K562 (cell line): ENCODE results near the gene CSNK1A1. TPM values are rescaled to one million over a fixed set of nuclear protein-coding genes. Genes with fewer than 3 reads are reported as not detected.

Experiments
- FOS ChIP-seq: IDR thresholded peaks from 3 replicates; pipeline ENCODE4 v1.6.1; 2011; ENCODE audit not compliant: insufficient read length; ENCODE audit errors: extremely low read depth
- HBP1 ChIP-seq: fragments of 450-650 bp; formaldehyde crosslinking; IDR thresholded peaks from 2 replicates; pipeline ENCODE4 v1.4.0; 2022; ENCODE audit warnings: missing genetic modification characterization
- HES1 ChIP-seq: fragments of 450-650 bp; IDR thresholded peaks from 2 replicates; pipeline ENCODE4 v1.6.1; 2016; ENCODE audit warnings: low read depth, mild to moderate bottlenecking, moderate library complexity
- ILK ChIP-seq: fragments of 450-650 bp; IDR thresholded peaks from 2 replicates; pipeline ENCODE4 v1.6.1; 2016; ENCODE audit warnings: missing genetic modification characterization, low read depth, mild to moderate bottlenecking, missing compliant biosample characterization, moderate library complexity, borderline replicate concordance
- LCOR ChIP-seq: sonication (generic); formaldehyde crosslinking; IDR thresholded peaks from 2 replicates; pipeline ENCODE4 v1.8.0; 2022; ENCODE audit warnings: mild to moderate bottlenecking, missing genetic modification reagents
- MCM7 ChIP-seq, 2 experiments: fragments of 450-650 bp; IDR thresholded peaks; 2 replicates each; pipeline ENCODE4 v1.6.1; 2016 to 2018
- MTA2 ChIP-seq: fragments of 450-650 bp; IDR thresholded peaks from 2 replicates; pipeline ENCODE4 v1.6.1; 2016; ENCODE audit warnings: low read depth
- NEUROD1 ChIP-seq: fragments of 150-350 bp; IDR thresholded peaks from 2 replicates; pipeline ENCODE4 v1.6.1; 2014; ENCODE audit warnings: borderline replicate concordance, low read length, low read depth; ENCODE audit not compliant: partially characterized antibody
- NFRKB ChIP-seq: fragments of 450-650 bp; IDR thresholded peaks from 2 replicates; pipeline ENCODE4 v1.6.1; 2016; ENCODE audit warnings: low read depth
- NONO ChIP-seq, 2 experiments: fragments of 200-400 bp in 1 of 2; fragments of 450-650 bp in 1 of 2; formaldehyde crosslinking in 1 of 2; IDR thresholded peaks; 2 replicates each; pipeline ENCODE4 v1.6.1; 2017; ENCODE audit warnings: low read depth in 2 of 2, mild to moderate bottlenecking in 2 of 2, moderate library complexity in 2 of 2, low read length in 1 of 2
- PYGO2 ChIP-seq: fragments of 450-650 bp; IDR thresholded peaks from 2 replicates; pipeline ENCODE4 v1.6.1; 2016; ENCODE audit warnings: mild to moderate bottlenecking, missing genetic modification characterization, moderate library complexity, missing compliant biosample characterization
- SMARCC2 ChIP-seq: fragments of 450-650 bp; IDR thresholded peaks from 2 replicates; pipeline ENCODE4 v1.6.1; 2017; ENCODE audit warnings: antibody characterized with exemption, moderate library complexity, mild to moderate bottlenecking, low read depth
- TCFL5 ChIP-seq: fragments of 250-450 bp; sonication (Bioruptor Pico); conservative IDR thresholded peaks from 2 replicates; pipeline ENCODE4 v1.6.1; 2021; ENCODE audit warnings: mild to moderate bottlenecking, moderate library complexity, matching md5 sums
- ZFP30 ChIP-seq: fragments of 250-450 bp; sonication (Bioruptor Pico); IDR thresholded peaks from 2 replicates; pipeline ENCODE4 v1.8.0; 2022; ENCODE audit warnings: moderate library complexity, mild to moderate bottlenecking, inconsistent platforms, borderline replicate concordance
- ZNF668 ChIP-seq: fragments of 250-450 bp; sonication (Bioruptor Pico); IDR thresholded peaks from 2 replicates; pipeline ENCODE4 v1.8.0; 2022; ENCODE audit warnings: mild to moderate bottlenecking, inconsistent platforms
- ZNF75A ChIP-seq: fragments of 450-650 bp; formaldehyde crosslinking; IDR thresholded peaks from 2 replicates; pipeline ENCODE4 v1.4.0; 2020; ENCODE audit warnings: mild to moderate bottlenecking
- ZNF79 ChIP-seq: fragments of 250-450 bp; sonication (Bioruptor Pico); IDR thresholded peaks from 2 replicates; pipeline ENCODE4 v1.4.0; 2020; ENCODE audit warnings: low read depth, mild to moderate bottlenecking, moderate library complexity
- polyA plus RNA-seq, 8 experiments: library from polyadenylated mRNA; depleted of rRNA in 4 of 8; stranded (reverse) in 5 of 8; unstranded in 3 of 8; fragments of >200 nt; fragmentation: Nextera tagmentation in 2 of 8; fragmentation: Illumina TruSeq in 1 of 8; extraction: Ambion mirVana in 2 of 8; extraction: Trizol in 1 of 8; gene quantifications; 2 replicates each; pipeline versions ENCODE4 v1.2.1 to v1.2.3, GENCODE V29; 2011 to 2014; ENCODE audit warnings: inconsistent platforms in 1 of 8, missing spikeins in 1 of 8
- total RNA-seq, 7 experiments: library from RNA; depleted of rRNA in 6 of 7; stranded (reverse); fragments of >200 nt in 6 of 7; fragmentation: Illumina TruSeq in 2 of 7; extraction: Trizol in 2 of 7; gene quantifications; 2 replicates each; pipeline versions ENCODE4 v1.2.1 to v1.2.3, GENCODE V29; 2011 to 2021; ENCODE audit warnings: low replicate concordance in 1 of 7
- TF ChIP-seq, protein P1 (sequence below), 2 experiments: fragments of 450-650 bp in 1 of 2; IDR thresholded peaks; 2 replicates each; pipeline ENCODE4 v1.6.1; 2011 to 2017; ENCODE audit warnings: low read depth in 2 of 2, antibody characterized with exemption in 1 of 2, borderline replicate concordance in 1 of 2, low read length in 1 of 2, mild to moderate bottlenecking in 1 of 2, mixed read lengths in 1 of 2; ENCODE audit not compliant: control insufficient read depth in 1 of 2
- TF ChIP-seq, protein P2 (sequence below): sonication (generic); formaldehyde crosslinking; IDR thresholded peaks from 2 replicates; pipeline ENCODE4 v1.8.1; 2023; ENCODE audit warnings: mild to moderate bottlenecking, missing genetic modification reagents

Gene CSNK1A1
- total and polyA plus RNA-seq, 9 of the 15 experiments (the other 6 are each of a cell fraction or from before 2014, with no cell fraction given): 49.1 to 196 (median 154) TPM

- TF ChIP-seq NONO (IDR thresholded peaks at IDR 0.05; ENCODE audit: low read depth in 2 of 2, low read length in 1 of 2) (peak in 1 of 2 experiments; percentile 21; a peak in 1 of 4 replicates), MCM7 (IDR thresholded peaks at IDR 0.05) (peak; percentile 42 to 89; a peak in 2 of 4 replicates), NFRKB (peak; percentile 92), HES1 (peak; percentile 53; the same call in 1 of the 2 replicates), ZFP30 (no peak), PYGO2 (tag) (peak; percentile 44), ZNF79 (CRISPR knock-in tag) (no peak), NEUROD1 (peak; percentile 80), LCOR (CRISPR knock-in tag) (peak; percentile 75; the same call in 1 of the 2 replicates), HBP1 (CRISPR knock-in tag) (peak; percentile 94), ZNF668 (CRISPR knock-in tag) (no peak), TCFL5 (CRISPR knock-in tag) (no peak), SMARCC2 (peak; percentile 96), FOS (no peak), ZNF75A (CRISPR knock-in tag) (no peak), ILK (tag) (no peak), MTA2 (peak; percentile 96)
- TF ChIP-seq, protein P1, sequence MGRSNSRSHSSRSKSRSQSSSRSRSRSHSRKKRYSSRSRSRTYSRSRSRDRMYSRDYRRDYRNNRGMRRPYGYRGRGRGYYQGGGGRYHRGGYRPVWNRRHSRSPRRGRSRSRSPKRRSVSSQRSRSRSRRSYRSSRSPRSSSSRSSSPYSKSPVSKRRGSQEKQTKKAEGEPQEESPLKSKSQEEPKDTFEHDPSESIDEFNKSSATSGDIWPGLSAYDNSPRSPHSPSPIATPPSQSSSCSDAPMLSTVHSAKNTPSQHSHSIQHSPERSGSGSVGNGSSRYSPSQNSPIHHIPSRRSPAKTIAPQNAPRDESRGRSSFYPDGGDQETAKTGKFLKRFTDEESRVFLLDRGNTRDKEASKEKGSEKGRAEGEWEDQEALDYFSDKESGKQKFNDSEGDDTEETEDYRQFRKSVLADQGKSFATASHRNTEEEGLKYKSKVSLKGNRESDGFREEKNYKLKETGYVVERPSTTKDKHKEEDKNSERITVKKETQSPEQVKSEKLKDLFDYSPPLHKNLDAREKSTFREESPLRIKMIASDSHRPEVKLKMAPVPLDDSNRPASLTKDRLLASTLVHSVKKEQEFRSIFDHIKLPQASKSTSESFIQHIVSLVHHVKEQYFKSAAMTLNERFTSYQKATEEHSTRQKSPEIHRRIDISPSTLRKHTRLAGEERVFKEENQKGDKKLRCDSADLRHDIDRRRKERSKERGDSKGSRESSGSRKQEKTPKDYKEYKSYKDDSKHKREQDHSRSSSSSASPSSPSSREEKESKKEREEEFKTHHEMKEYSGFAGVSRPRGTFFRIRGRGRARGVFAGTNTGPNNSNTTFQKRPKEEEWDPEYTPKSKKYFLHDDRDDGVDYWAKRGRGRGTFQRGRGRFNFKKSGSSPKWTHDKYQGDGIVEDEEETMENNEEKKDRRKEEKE (IDR thresholded peaks at IDR 0.05; ENCODE audit: borderline replicate concordance in 1 of 2, control insufficient read depth in 1 of 2, low read depth in 2 of 2, low read length in 1 of 2): peak; percentile 70; a peak in 2 of 4 replicates
- TF ChIP-seq, protein P2, sequence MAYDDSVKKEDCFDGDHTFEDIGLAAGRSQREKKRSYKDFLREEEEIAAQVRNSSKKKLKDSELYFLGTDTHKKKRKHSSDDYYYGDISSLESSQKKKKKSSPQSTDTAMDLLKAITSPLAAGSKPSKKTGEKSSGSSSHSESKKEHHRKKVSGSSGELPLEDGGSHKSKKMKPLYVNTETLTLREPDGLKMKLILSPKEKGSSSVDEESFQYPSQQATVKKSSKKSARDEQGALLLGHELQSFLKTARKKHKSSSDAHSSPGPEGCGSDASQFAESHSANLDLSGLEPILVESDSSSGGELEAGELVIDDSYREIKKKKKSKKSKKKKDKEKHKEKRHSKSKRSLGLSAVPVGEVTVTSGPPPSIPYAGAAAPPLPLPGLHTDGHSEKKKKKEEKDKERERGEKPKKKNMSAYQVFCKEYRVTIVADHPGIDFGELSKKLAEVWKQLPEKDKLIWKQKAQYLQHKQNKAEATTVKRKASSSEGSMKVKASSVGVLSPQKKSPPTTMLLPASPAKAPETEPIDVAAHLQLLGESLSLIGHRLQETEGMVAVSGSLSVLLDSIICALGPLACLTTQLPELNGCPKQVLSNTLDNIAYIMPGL (CRISPR knock-in tag): no peak
These were observed 94.4 kb downstream of the CSNK1A1 start (continued) for GRCh38 chr5:149456597-149457392.
